ENCODE results near the gene IQGAP3. TPM values are rescaled to one million over a fixed set of nuclear protein-coding genes. Genes with fewer than 3 reads are reported as not detected.

The IQGAP3 gene
- total and polyA plus RNA-seq, 7 donors, result 0.55 to 11.2 (median 0.76) TPM; not detected in 1

DNA sequence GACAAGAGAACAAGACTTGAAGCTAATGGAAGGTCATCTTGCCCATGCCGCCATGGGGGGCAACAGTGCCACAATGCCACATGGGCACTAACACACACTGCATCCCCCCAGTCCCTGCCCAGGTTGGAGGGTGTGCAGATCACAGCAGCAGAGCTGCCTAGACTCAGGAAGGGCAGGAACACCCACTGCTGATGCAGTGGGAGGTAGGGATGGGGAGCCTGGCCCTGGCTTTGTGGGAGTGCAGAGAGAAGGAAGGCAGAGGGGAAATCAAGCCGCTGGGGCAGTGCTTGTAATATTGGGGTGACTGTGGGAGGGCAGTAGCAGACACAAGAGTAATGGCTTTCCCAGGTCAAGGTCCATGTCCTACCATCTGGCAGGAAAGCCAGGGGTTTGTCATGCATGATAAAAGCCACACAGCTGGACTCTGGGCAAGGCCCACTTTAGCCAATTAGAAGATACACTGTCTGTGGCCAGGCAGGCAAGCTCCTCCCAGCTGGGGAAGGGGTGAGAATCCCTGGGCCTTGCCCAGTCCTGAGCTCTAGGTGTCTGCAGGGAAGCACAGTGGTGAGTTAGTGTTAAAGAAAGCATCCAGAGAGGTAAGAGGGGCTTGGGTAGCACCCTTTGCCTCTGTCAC, 46.4 kb downstream of the IQGAP3 start:
- WGBS, 2 donors, result 85% methylated on average over 2 of the region's 2 CpGs
- no peaks in the 10 kb centered on the region for H3K36me3 ChIP-seq
- H3K4me1 ChIP-seq, result peaks cover 0 to 5% (median 0%) of the 10 kb centered on the region in 4 donors
- no peak overlapping the region for H3K4me3 ChIP-seq
- intact Hi-C loops (cut with DNase I), result no loop called here
- DNase-seq, result no peak
- H3K27ac ChIP-seq, result no peak overlapping the region
- no peaks in the 10 kb centered on the region for H3K9me3 ChIP-seq
- no peak for TF ChIP-seq POLR2A (IDR thresholded peaks at IDR 0.05)
- no peak for TF ChIP-seq POLR2AphosphoS5 (IDR thresholded peaks at IDR 0.05)
- TF ChIP-seq CTCF (IDR thresholded peaks at IDR 0.05), result no peak
- TF ChIP-seq EP300 (IDR thresholded peaks at IDR 0.05), result no peak
- H3K27me3 ChIP-seq, result no peaks in the 10 kb centered on the region

DNA sequence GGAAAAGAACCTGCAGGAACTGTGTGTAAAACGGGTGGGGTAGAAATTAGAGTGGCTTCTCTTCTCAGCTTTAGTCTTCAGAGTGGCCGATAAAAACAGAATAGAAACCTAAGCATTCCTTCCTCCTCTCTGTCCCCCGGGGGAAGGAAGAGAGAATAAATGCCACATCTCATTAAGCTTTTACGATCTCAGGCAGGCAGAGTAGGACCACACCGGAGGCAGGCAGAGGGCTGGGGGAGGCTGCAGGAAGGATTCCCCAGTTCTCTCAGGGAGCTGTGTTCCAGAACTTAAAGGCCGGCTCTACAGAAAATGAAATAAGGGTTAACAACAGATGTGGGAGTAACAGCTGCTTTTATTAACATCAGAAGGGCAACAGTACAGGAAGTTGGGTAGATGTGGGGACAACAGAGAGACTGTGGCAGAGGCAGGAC, 47.3 kb downstream of the IQGAP3 start:
- TF ChIP-seq EP300 (IDR thresholded peaks at IDR 0.05) (no peak), POLR2AphosphoS5 (IDR thresholded peaks at IDR 0.05) (no peak), CTCF (IDR thresholded peaks at IDR 0.05) (no peak)
- 24 to 49% methylated on average over 6 of the region's 6 CpGs for WGBS, 2 donors
- H3K4me1 ChIP-seq, result peaks cover 0 to 5% (median 0%) of the 10 kb centered on the region in 4 donors
- no peaks in the 10 kb centered on the region for H3K9me3 ChIP-seq
- intact Hi-C loops (cut with DNase I), result no loop called here
- no peak overlapping the region for H3K27ac ChIP-seq
- H3K4me3 ChIP-seq, result no peak overlapping the region
- DNase-seq, result no peak
- H3K36me3 ChIP-seq, result no peaks in the 10 kb centered on the region
- no peaks in the 10 kb centered on the region for H3K27me3 ChIP-seq

DNA sequence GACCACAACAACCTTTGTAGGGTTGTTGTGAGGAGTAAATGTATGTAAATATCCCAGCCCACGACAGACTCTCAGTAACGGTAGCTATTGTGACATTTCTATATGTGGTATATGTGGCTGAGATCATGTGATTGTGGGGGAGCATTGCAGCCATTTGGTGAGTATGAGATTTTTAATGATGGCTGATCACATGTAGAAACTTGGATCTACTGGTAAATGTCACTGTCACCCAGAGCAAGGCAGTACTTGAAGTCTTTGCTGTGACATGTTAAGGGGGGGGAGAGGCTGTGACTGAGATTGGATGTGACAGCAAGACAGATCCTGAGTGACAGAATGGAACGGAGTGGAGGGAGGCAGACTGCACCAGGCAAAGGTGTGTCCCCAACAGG, 47.9 kb downstream of the IQGAP3 start:
- H3K27me3 ChIP-seq, result no peaks in the 10 kb centered on the region
- H3K27ac ChIP-seq, result no peak overlapping the region
- peaks cover 0 to 5% (median 0%) of the 10 kb centered on the region in 4 donors for H3K4me1 ChIP-seq
- H3K4me3 ChIP-seq, result no peak overlapping the region
- TF ChIP-seq POLR2A (IDR thresholded peaks at IDR 0.05) (no peak), POLR2AphosphoS5 (IDR thresholded peaks at IDR 0.05) (no peak), EP300 (IDR thresholded peaks at IDR 0.05) (no peak), CTCF (IDR thresholded peaks at IDR 0.05) (no peak)
- no peaks in the 10 kb centered on the region for H3K36me3 ChIP-seq
- no peak for DNase-seq
- H3K9me3 ChIP-seq, result no peaks in the 10 kb centered on the region
- intact Hi-C loops (cut with DNase I), result no loop called here
- WGBS, 2 donors, result 59 to 74% methylated on average over 3 of the region's 3 CpGs

- Histone ChIP-seq H3K4me1 (peaks cover 0 to 5% (median 0%) of the 10 kb centered on the region in 4 donors), H3K27ac (no peak overlapping the region), H3K9me3 (no peaks in the 10 kb centered on the region), H3K27me3 (no peaks in the 10 kb centered on the region), H3K36me3 (no peaks in the 10 kb centered on the region), H3K4me3 (no peak overlapping the region)
- intact Hi-C loops (cut with DNase I), result no loop called here
- WGBS, 2 donors, result 61 to 92% methylated on average over 2 of the region's 2 CpGs
- TF ChIP-seq EP300 (IDR thresholded peaks at IDR 0.05), result no peak
- TF ChIP-seq POLR2AphosphoS5 (IDR thresholded peaks at IDR 0.05), result no peak
- no peak for TF ChIP-seq CTCF (IDR thresholded peaks at IDR 0.05)
- no peak for TF ChIP-seq POLR2A (IDR thresholded peaks at IDR 0.05)
- no peak for DNase-seq
Observed at GRCh38 chr1:156523801-156524480, 48.4 kb downstream of the IQGAP3 start.

Measured in sigmoid colon (tissue), 7 donors.